ENCODE measurements around the gene TNFRSF25.

DNA sequence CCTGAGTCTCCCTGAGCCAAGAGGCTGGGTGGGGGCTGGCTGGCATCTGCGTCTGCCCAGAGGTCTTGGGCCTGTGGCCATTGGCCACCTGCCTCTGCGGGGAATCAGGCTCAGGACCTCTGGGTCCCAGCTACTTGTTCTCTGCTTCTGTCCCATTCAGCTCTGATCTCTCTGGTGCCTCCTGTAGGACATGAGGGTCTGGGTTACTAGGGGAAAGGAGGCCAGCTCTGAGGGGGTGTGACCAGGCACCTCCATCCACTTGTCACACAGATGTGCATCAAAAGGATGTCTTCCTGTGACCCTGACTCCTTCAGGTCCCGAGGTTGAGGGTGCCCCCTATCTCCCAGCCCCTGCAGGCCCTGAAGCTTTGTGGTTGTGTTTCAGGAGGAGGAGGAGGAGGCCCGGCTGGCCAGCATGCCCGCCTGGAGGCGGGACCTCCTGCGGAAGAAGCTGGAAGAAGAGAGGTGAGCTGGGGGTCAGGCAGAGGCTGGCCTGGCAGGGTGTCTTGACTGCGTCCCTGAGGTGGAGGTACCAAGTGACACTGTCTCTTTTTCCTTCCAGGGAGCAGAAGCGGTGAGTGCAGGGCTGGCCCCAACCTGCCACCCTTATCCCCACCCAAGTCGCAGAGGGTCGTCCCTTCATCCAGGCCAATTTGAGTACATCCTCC is 9.0 kb downstream of the TNFRSF25 start:
- TF ChIP-seq, protein P1, sequence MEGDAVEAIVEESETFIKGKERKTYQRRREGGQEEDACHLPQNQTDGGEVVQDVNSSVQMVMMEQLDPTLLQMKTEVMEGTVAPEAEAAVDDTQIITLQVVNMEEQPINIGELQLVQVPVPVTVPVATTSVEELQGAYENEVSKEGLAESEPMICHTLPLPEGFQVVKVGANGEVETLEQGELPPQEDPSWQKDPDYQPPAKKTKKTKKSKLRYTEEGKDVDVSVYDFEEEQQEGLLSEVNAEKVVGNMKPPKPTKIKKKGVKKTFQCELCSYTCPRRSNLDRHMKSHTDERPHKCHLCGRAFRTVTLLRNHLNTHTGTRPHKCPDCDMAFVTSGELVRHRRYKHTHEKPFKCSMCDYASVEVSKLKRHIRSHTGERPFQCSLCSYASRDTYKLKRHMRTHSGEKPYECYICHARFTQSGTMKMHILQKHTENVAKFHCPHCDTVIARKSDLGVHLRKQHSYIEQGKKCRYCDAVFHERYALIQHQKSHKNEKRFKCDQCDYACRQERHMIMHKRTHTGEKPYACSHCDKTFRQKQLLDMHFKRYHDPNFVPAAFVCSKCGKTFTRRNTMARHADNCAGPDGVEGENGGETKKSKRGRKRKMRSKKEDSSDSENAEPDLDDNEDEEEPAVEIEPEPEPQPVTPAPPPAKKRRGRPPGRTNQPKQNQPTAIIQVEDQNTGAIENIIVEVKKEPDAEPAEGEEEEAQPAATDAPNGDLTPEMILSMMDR (IDR thresholded peaks at IDR 0.05; ENCODE audit: insufficient read depth, low read length) = no peak
- TF ChIP-seq GABPA (IDR thresholded peaks at IDR 0.05; ENCODE audit: low read depth) (no peak), REST (IDR thresholded peaks at IDR 0.05; ENCODE audit: insufficient replicate concordance, low read depth) (no peak), POLR2AphosphoS5 (IDR thresholded peaks at IDR 0.05; ENCODE audit: low read depth) (no peak)

Data from HL-60 (cell line).